Brain microvascular endothelial cell (primary cell): ENCODE data around the gene PRMT7.

ENCODE experiments used
- DNase-seq: peaks from one replicate; pipeline ENCODE4 v3.0.0-alpha.2; 2020
- H3K27ac ChIP-seq: fragments of 250-450 bp; sonication (Bioruptor Pico); 2 replicates; pipeline ENCODE4 v1.5.1; 2020; ENCODE audit warnings: mild to moderate bottlenecking, moderate library complexity
- H3K27me3 ChIP-seq: fragments of 250-450 bp; sonication (Bioruptor Pico); replicated peaks from 2 replicates; pipeline ENCODE4 v1.5.1; 2020; ENCODE audit warnings: mild to moderate bottlenecking
- H3K36me3 ChIP-seq: fragments of 250-450 bp; sonication (Bioruptor Pico); replicated peaks from 2 replicates; pipeline ENCODE4 v1.5.1; 2020; ENCODE audit warnings: mild to moderate bottlenecking
- H3K4me3 ChIP-seq: 2 replicates; pipeline ENCODE4 v1.5.1; 2011; ENCODE audit warnings: low read depth, mild to moderate bottlenecking, control low read depth, low read length, moderate library complexity
- CTCF ChIP-seq: IDR thresholded peaks from 2 replicates; pipeline ENCODE4 v1.5.1; 2011; ENCODE audit warnings: low read depth, mild to moderate bottlenecking, moderate library complexity, low read length, control low read depth, inconsistent platforms; ENCODE audit errors: missing control alignments
- in situ Hi-C: cut with HindIII; loops from 2 replicates; pipeline ENCODE4 v1.10.0; 2017; ENCODE audit warnings: low sequenced_read_pairs, low pct_ligation_motif_present

Gene PRMT7

GRCh38 chr16:68376590-68376989, 65.8 kb downstream of the PRMT7 start:
- in situ Hi-C loops = no loop called here
- no peak for DNase-seq
- no peak for TF ChIP-seq CTCF
- no peak overlapping the region for H3K27ac ChIP-seq
- peaks cover 2% of the 10 kb centered on the region for H3K27me3 ChIP-seq
- H3K4me3 ChIP-seq = no peak overlapping the region
- H3K36me3 ChIP-seq = no peaks in the 10 kb centered on the region

DNA sequence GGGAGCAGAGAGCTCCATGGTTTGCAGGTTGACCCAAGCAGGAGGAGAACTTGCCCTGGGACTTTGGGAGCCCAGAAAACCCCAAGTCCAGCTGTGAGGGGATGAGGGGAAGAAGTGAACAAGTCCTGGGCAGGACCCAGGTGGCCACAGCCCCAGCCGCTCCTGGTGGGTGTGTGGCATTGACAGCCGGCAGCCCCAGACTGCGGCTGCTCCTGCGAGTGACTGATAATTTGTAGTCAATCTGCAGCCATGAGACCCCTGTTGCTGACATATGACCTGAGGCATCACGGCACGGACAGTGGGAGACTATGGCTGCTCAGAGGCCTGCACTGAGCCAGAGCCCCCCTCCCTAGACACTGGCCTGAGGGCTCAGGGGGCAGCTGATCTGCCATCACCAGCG, 66.4 kb downstream of the PRMT7 start:
- H3K27me3 ChIP-seq = peaks cover 2% of the 10 kb centered on the region

GRCh38 chr16:68377667-68378393, 67.0 kb downstream of the PRMT7 start:
- in situ Hi-C loops = no loop called here
- peaks cover 2% of the 10 kb centered on the region for H3K27me3 ChIP-seq
- TF ChIP-seq CTCF = no peak
- no peak for DNase-seq
- H3K27ac ChIP-seq = no peak overlapping the region
- H3K4me3 ChIP-seq = no peak overlapping the region
- H3K36me3 ChIP-seq = no peaks in the 10 kb centered on the region

More for the DNA sequence above, 66.4 kb downstream of the PRMT7 start:
- DNase-seq = no peak
- H3K4me3 ChIP-seq = no peak overlapping the region
- in situ Hi-C loops = no loop called here
- no peak for TF ChIP-seq CTCF
- H3K36me3 ChIP-seq = no peaks in the 10 kb centered on the region
- no peak overlapping the region for H3K27ac ChIP-seq

DNA sequence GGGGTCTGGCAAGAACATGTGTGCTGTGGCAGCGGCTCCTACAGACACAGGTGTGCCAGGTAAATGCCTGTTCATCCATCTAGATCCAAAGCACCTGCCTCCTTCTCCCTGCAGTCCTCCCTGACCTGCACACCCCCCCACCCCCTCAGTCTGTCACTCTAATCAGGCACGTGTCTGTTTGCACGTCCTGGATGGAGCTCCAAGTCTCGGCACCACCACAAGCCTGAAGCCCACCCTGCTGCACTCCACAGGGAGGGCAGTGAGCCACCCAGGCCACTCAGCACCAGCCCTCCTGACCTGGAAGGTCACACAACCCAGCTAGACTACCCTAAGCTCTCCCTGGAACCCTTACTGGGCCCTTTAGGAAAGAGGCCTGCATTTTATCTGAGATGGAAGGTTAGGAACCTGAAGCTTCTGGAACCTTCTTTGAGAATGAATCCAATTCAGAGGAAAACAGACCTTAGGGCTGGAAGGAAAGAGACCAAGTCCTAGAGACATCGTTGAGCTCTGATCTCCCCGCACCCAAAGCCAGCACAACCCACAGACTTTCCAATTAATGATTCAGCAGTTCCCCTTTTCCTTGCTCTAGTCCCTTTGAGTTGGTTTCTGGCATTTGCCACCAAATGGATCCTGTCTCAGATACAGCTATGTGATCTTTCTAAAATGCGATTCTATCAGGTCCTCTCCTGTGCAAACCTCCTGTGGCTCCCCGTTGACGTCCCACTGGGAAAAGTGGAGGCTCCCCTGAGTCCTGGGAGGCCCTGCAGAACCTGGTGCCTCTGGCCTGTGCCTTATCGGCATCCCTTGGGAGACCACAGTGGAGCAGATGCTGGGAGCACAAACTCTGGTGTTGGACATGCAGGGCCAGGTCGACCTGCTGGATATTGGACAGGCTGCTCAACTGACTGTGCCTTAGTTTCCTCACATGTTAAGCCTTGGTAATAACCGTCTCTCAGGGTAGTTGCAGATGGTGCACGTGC, 67.9 kb downstream of the PRMT7 start:
- Histone ChIP-seq H3K27ac (no peak overlapping the region), H3K36me3 (no peaks in the 10 kb centered on the region), H3K4me3 (no peak overlapping the region), H3K27me3 (peaks cover 2% of the 10 kb centered on the region)
- DNase-seq = no peak
- in situ Hi-C loops = no loop called here
- no peak for TF ChIP-seq CTCF

DNA sequence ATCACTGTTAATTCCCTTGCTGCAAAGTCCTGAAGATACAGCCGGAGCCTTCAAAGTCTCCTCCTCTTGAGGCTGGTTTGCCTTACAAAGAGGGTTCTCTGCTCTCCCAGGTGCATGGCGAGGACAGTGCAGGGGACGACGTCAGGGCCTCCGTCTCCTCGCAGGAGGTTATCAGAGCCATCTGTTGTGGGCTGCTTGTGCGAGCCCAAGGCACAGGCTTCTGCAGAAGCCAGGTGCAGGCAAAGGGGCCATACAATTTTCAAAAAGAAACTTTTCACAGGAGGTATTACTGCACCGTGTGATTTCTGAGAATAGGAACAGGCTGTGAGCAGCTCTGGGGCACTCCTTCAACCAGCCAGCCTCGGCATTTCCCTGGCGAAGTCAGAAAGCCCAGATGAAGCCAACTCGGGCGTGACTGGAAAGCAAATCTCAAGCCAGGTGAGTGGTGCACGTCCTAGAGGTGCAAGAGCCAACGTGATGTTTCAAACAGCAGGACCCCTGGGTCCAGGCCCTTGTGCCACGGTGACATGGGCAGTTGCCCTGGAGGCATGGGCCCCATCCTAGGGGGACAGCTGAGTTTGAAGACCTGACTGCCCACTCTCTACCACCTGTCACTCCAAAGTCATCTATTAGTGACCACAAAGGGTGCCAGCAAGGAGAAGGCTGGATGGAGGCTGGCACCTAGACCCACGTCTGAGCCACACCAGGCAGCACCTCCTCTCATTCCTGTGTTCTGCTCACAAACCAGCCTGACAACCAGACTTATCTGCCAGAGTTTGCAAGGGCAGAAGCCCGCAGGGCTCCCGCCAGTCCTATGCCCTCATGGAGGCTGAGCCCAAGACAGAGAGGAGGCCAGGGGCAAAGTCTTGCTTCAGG, 68.9 kb downstream of the PRMT7 start:
- Histone ChIP-seq H3K27ac (no peak overlapping the region), H3K4me3 (no peak overlapping the region), H3K27me3 (peaks cover 2% of the 10 kb centered on the region), H3K36me3 (no peaks in the 10 kb centered on the region)
- DNase-seq = no peak
- in situ Hi-C loops = no loop called here
- TF ChIP-seq CTCF = no peak
